ENCODE data around the gene CTSC.

DNA sequence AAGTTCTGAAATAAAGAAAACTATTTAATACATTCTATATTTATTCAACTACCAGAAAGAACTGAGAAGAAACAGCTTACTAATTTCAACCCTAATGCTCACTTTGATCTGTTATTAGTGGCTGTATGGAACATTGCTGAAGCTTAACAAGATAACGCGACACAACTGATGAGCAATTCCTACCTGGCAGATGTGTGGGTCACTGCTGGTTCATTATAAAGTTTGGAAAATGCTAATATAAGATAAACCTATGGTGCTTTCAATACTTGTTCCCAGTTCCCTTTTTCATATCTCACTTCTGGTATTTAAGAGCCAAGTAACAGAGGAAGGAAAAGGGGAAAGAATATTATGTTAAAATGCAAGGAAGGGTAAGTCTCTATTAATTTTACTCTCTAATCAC, 10.5 kb downstream of the CTSC start:
- TF ChIP-seq CTCF (IDR thresholded peaks at IDR 0.05 in 4 of 5, conservative IDR thresholded peaks at IDR 0.05 in 1 of 5), result no peak
- TF ChIP-seq POLR2A (IDR thresholded peaks at IDR 0.05), result no peak
